K562 (cell line): Measurements from ENCODE around the gene BNIPL. TPM values are rescaled to one million over a fixed set of nuclear protein-coding genes. Genes with fewer than 3 reads are reported as not detected.

Experiments used
- DPF2 ChIP-seq: fragments of 450-650 bp; IDR thresholded peaks from 2 replicates; pipeline ENCODE4 v1.6.1; 2016
- FOXK2 ChIP-seq, 2 experiments: fragments of 450-650 bp; IDR thresholded peaks in 1 of 2; conservative IDR thresholded peaks in 1 of 2; 2 replicates each; pipeline ENCODE4 v1.6.1; 2016; ENCODE audit warnings: low read depth in 2 of 2, mild to moderate bottlenecking in 1 of 2
- HDAC2 ChIP-seq: fragments of 450-650 bp; IDR thresholded peaks from 2 replicates; pipeline ENCODE4 v1.6.1; 2016; ENCODE audit warnings: mild to moderate bottlenecking
- HLTF ChIP-seq: fragments of 450-650 bp; IDR thresholded peaks from 2 replicates; pipeline ENCODE4 v1.6.1; 2016
- HMGXB4 ChIP-seq: sonication (generic); formaldehyde crosslinking; IDR thresholded peaks from 2 replicates; pipeline ENCODE4 v1.8.1; 2023; ENCODE audit warnings: mild to moderate bottlenecking, missing genetic modification reagents
- HNRNPH1 ChIP-seq: fragments of 200-400 bp; formaldehyde crosslinking; optimal IDR thresholded peaks from 2 replicates; pipeline ENCODE3; 2017; ENCODE audit warnings: low read depth, mild to moderate bottlenecking, low read length, moderate library complexity
- MAFK ChIP-seq: IDR thresholded peaks from 2 replicates; pipeline ENCODE4 v1.6.1; 2011; ENCODE audit warnings: low read length, improper control_type of control experiment
- RBFOX2 ChIP-seq: fragments of 200-400 bp; formaldehyde crosslinking; IDR thresholded peaks from 2 replicates; pipeline ENCODE4 v1.6.1; 2017; ENCODE audit warnings: low read depth, mild to moderate bottlenecking, low read length, moderate library complexity
- RBM25 ChIP-seq: fragments of 200-400 bp; formaldehyde crosslinking; IDR thresholded peaks from 2 replicates; pipeline ENCODE4 v1.6.1; 2018; ENCODE audit warnings: low read length, low read depth, moderate library complexity; ENCODE audit not compliant: severe bottlenecking
- SMAD3 ChIP-seq: fragments of 450-650 bp; formaldehyde crosslinking; conservative IDR thresholded peaks from 2 replicates; pipeline ENCODE4 v1.4.0; 2020; ENCODE audit warnings: mild to moderate bottlenecking
- TBL1XR1 ChIP-seq, 2 experiments: IDR thresholded peaks; 2 replicates each; pipeline ENCODE4 v1.6.1; 2012; ENCODE audit warnings: improper control_type of control experiment in 2 of 2, low read length in 2 of 2, mild to moderate bottlenecking in 1 of 2
- TCF7 ChIP-seq: sonication (generic); IDR thresholded peaks from 2 replicates; pipeline ENCODE4 v1.6.1; 2016; ENCODE audit warnings: antibody characterized with exemption, borderline replicate concordance
- U2AF1 ChIP-seq: fragments of 200-400 bp; formaldehyde crosslinking; optimal IDR thresholded peaks from 2 replicates; pipeline ENCODE3; 2017; ENCODE audit warnings: mild to moderate bottlenecking, low read depth, low read length, moderate library complexity
- YY1 ChIP-seq, 3 experiments: IDR thresholded peaks; 2 replicates each; pipeline ENCODE4 v1.6.1; 2011; ENCODE audit warnings: low read length in 2 of 3, mild to moderate bottlenecking in 2 of 3, moderate library complexity in 2 of 3, borderline replicate concordance in 1 of 3, control low read depth in 1 of 3, low read depth in 1 of 3; ENCODE audit not compliant: insufficient read depth in 3 of 3, insufficient replicate concordance in 2 of 3, control insufficient read depth in 1 of 3, insufficient read length in 1 of 3; ENCODE audit errors: extremely low read depth in 1 of 3
- ZBTB11 ChIP-seq, 3 experiments: fragments of 200-800 bp in 1 of 3; fragments of 250-450 bp in 1 of 3; fragments of 450-650 bp in 1 of 3; sonication (Bioruptor Pico) in 1 of 3; sonication (Bioruptor generic) in 1 of 3; formaldehyde crosslinking in 1 of 3; IDR thresholded peaks; 2 replicates each; pipeline versions ENCODE4 v1.6.1 to v1.8.0; 2016 to 2022; ENCODE audit warnings: mild to moderate bottlenecking in 2 of 3, missing genetic modification characterization in 2 of 3, missing compliant biosample characterization in 1 of 3, moderate library complexity in 1 of 3
- ZNF197 ChIP-seq: fragments of 200-800 bp; sonication (Bioruptor generic); IDR thresholded peaks from 2 replicates; pipeline ENCODE4 v1.6.1; 2016; ENCODE audit warnings: low read depth, missing genetic modification characterization, missing compliant biosample characterization
- ZNF3 ChIP-seq: fragments of 250-450 bp; sonication (Bioruptor Pico); IDR thresholded peaks from 2 replicates; pipeline ENCODE4 v1.5.0; 2021; ENCODE audit warnings: mild to moderate bottlenecking, moderate library complexity
- ZNF589 ChIP-seq: fragments of 200-800 bp; sonication (Bioruptor generic); IDR thresholded peaks from 2 replicates; pipeline ENCODE4 v1.6.1; 2016; ENCODE audit warnings: low read depth, missing genetic modification characterization, missing compliant biosample characterization
- ZNF780A ChIP-seq: fragments of 250-450 bp; sonication (Bioruptor Pico); IDR thresholded peaks from 2 replicates; pipeline ENCODE4 v1.5.0; 2021; ENCODE audit warnings: mild to moderate bottlenecking
- polyA plus RNA-seq, 8 experiments: library from polyadenylated mRNA; depleted of rRNA in 4 of 8; stranded (reverse) in 5 of 8; unstranded in 3 of 8; fragments of >200 nt; fragmentation: Nextera tagmentation in 2 of 8; fragmentation: Illumina TruSeq in 1 of 8; extraction: Ambion mirVana in 2 of 8; extraction: Trizol in 1 of 8; gene quantifications; 2 replicates each; pipeline versions ENCODE4 v1.2.1 to v1.2.3, GENCODE V29; 2011 to 2014; ENCODE audit warnings: inconsistent platforms in 1 of 8, missing spikeins in 1 of 8
- total RNA-seq, 7 experiments: library from RNA; depleted of rRNA in 6 of 7; stranded (reverse); fragments of >200 nt in 6 of 7; fragmentation: Illumina TruSeq in 2 of 7; extraction: Trizol in 2 of 7; gene quantifications; 2 replicates each; pipeline versions ENCODE4 v1.2.1 to v1.2.3, GENCODE V29; 2011 to 2021; ENCODE audit warnings: low replicate concordance in 1 of 7
- TF ChIP-seq, protein P1 (sequence below): fragments of 250-450 bp; sonication (Bioruptor Pico); IDR thresholded peaks from 2 replicates; pipeline ENCODE4 v1.8.0; 2022; ENCODE audit warnings: inconsistent platforms, mild to moderate bottlenecking, moderate library complexity, borderline replicate concordance

Gene BNIPL
- total and polyA plus RNA-seq, 9 of the 15 experiments (the other 6 are each of a cell fraction or from before 2014, with no cell fraction given), result 0.08 to 1.4 (median 0.68) TPM

- TF ChIP-seq ZNF3, result no peak
- no peak for TF ChIP-seq RBM25
- TF ChIP-seq ZNF589 (CRISPR knock-in tag), result no peak
- peak; percentile 78 to 94 (median 92); a peak in 5 of 6 replicates for TF ChIP-seq ZBTB11 (CRISPR knock-in tag; IDR thresholded peaks at IDR 0.05)
- TF ChIP-seq U2AF1, result peak; percentile 63
- TF ChIP-seq YY1 (IDR thresholded peaks at IDR 0.05; ENCODE audit: borderline replicate concordance in 1 of 3, control insufficient read depth in 1 of 3, extremely low read depth in 1 of 3, insufficient read depth in 3 of 3, insufficient read length in 1 of 3, insufficient replicate concordance in 2 of 3, low read depth in 1 of 3, low read length in 2 of 3), result peak in 2 of 3 experiments; percentile 49 to 60
- no peak; the same call in 1 of the 2 replicates for TF ChIP-seq HLTF
- no peak for TF ChIP-seq ZNF780A (CRISPR knock-in tag)
- TF ChIP-seq, protein P1, sequence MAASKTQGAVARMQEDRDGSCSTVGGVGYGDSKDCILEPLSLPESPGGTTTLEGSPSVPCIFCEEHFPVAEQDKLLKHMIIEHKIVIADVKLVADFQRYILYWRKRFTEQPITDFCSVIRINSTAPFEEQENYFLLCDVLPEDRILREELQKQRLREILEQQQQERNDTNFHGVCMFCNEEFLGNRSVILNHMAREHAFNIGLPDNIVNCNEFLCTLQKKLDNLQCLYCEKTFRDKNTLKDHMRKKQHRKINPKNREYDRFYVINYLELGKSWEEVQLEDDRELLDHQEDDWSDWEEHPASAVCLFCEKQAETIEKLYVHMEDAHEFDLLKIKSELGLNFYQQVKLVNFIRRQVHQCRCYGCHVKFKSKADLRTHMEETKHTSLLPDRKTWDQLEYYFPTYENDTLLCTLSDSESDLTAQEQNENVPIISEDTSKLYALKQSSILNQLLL (CRISPR knock-in tag), result no peak
- peak; percentile 97 for TF ChIP-seq RBFOX2
- TF ChIP-seq MAFK, result no peak
- TF ChIP-seq HMGXB4 (CRISPR knock-in tag), result peak; percentile 80
- TF ChIP-seq FOXK2 (conservative IDR thresholded peaks at IDR 0.05 in 1 of 2, IDR thresholded peaks at IDR 0.05 in 1 of 2; ENCODE audit: low read depth in 2 of 2), result no peak
- TF ChIP-seq SMAD3 (CRISPR knock-in tag), result peak; percentile 66; the same call in 1 of the 2 replicates
- TF ChIP-seq ZNF197 (CRISPR knock-in tag), result no peak
- TF ChIP-seq TCF7, result peak; percentile 31; the same call in 1 of the 2 replicates
- peak in 1 of 2 experiments; percentile 86; a peak in 2 of 4 replicates for TF ChIP-seq TBL1XR1 (IDR thresholded peaks at IDR 0.05; ENCODE audit: low read length in 2 of 2)
- no peak for TF ChIP-seq HNRNPH1
- TF ChIP-seq HDAC2, result no peak
- peak; percentile 61; the same call in 1 of the 2 replicates for TF ChIP-seq DPF2
Measured at GRCh38 chr1:151059109-151060006, 23.0 kb downstream of the BNIPL start, which contains the start of gene CDC42SE1 (continued).
